Panc1 (cell line): ENCODE results near the gene SAMD4B. TPM values are rescaled to one million over a fixed set of nuclear protein-coding genes. Genes with fewer than 3 reads are reported as not detected.

Experiments
- ATAC-seq: fragments of 200-7000 bp; cut with Tn5 transposase; 2 replicates; pipeline ENCODE4 v1.9.1; 2020; ENCODE audit warnings: mild to moderate bottlenecking, moderate library complexity
- BruUV-seq: library from RNA; stranded (reverse); fragments of 400-500 nt; replicated peaks from 2 replicates; lab custom pipeline; 2021; lab: Mats Ljungman, UMichigan
- CTCF ChIA-PET: fragments of 300-600 bp; sonication (Branson Sonifier 250); formaldehyde crosslinking; loops from one replicate; lab custom pipeline; 2022; ENCODE audit warnings: antibody characterized with exemption; lab: Charles Lee
- POLR2A ChIA-PET: fragments of 300-600 bp; sonication (Branson Sonifier 250); formaldehyde crosslinking; loops from one replicate; lab custom pipeline; 2022; ENCODE audit warnings: antibody characterized with exemption; lab: Charles Lee
- DNase-seq: peaks from one replicate; pipeline ENCODE4 v3.0.0-alpha.2; 2010; ENCODE audit warnings: low read depth, low spot score
- H3K27ac ChIP-seq: 2 replicates; pipeline ENCODE4 v1.5.1; 2011; ENCODE audit warnings: mild to moderate bottlenecking, low read length, inconsistent platforms
- H3K27me3 ChIP-seq: fragments of 200-500 bp; sonication (Bioruptor generic); 2 replicates; pipeline ENCODE4 v1.6.0; 2014; ENCODE audit warnings: low read length, inconsistent platforms; ENCODE audit not compliant: control insufficient read depth, insufficient read depth
- H3K36me3 ChIP-seq: fragments of 200-500 bp; sonication (Bioruptor generic); 2 replicates; pipeline ENCODE4 v1.5.1; 2014; ENCODE audit warnings: inconsistent platforms, mild to moderate bottlenecking, low read length, moderate library complexity; ENCODE audit not compliant: control insufficient read depth, insufficient read depth
- H3K4me1 ChIP-seq: 2 replicates; pipeline ENCODE4 v1.5.1; 2011; ENCODE audit warnings: inconsistent platforms, mild to moderate bottlenecking, low read length, moderate library complexity; ENCODE audit not compliant: control insufficient read depth, insufficient read depth
- H3K4me3 ChIP-seq, 2 experiments: 2 replicates each; pipeline ENCODE4 v1.5.1; 2011 to 2012; ENCODE audit warnings: low read depth in 2 of 2, low read length in 2 of 2, mild to moderate bottlenecking in 2 of 2, inconsistent platforms in 1 of 2, moderate library complexity in 1 of 2
- H3K9me3 ChIP-seq: fragments of 200-500 bp; sonication (Bioruptor generic); 2 replicates; pipeline ENCODE4 v1.5.1; 2014; ENCODE audit warnings: low read depth, mild to moderate bottlenecking, inconsistent platforms, low read length, moderate library complexity; ENCODE audit not compliant: control insufficient read depth, insufficient read depth
- CTCF ChIP-seq: fragments of 450-650 bp; IDR thresholded peaks from 2 replicates; pipeline ENCODE4 v1.5.1; 2017; ENCODE audit warnings: mild to moderate bottlenecking
- POLR2AphosphoS5 ChIP-seq: IDR thresholded peaks from 2 replicates; pipeline ENCODE4 v1.6.1; 2012; ENCODE audit warnings: mild to moderate bottlenecking, low read depth, low read length, moderate library complexity
- REST ChIP-seq, 2 experiments: IDR thresholded peaks; 2 replicates each; pipeline ENCODE4 v1.6.1; 2011 to 2012; ENCODE audit warnings: low read depth in 2 of 2, control low read depth in 1 of 2, low read length in 1 of 2, mild to moderate bottlenecking in 1 of 2, moderate library complexity in 1 of 2; ENCODE audit not compliant: insufficient read depth in 1 of 2
- SIN3A ChIP-seq: IDR thresholded peaks from 2 replicates; pipeline ENCODE4 v1.6.1; 2012; ENCODE audit warnings: low read depth, mild to moderate bottlenecking, low read length, moderate library complexity, borderline replicate concordance; ENCODE audit not compliant: insufficient read depth
- TCF7L2 ChIP-seq: IDR thresholded peaks from 2 replicates; pipeline ENCODE4 v1.6.1; 2011; ENCODE audit warnings: mild to moderate bottlenecking, low read depth, low read length, inconsistent platforms
- in situ Hi-C: cut with HindIII; loops from 2 replicates; pipeline ENCODE4 v1.10.0; 2016; ENCODE audit warnings: low sequenced_read_pairs, low pct_unique_long_range_greater_than_20kb
- intact Hi-C: fragments of 100-400 bp; cut with micrococcal nuclease; formaldehyde crosslinking; loops from one replicate; pipeline ENCODE4 v1.10.0; 2022; ENCODE audit not compliant: unreplicated experiment
- total RNA-seq: library from RNA; stranded (reverse); gene quantifications from one replicate; pipeline ENCODE4 v1.2.1, GENCODE V29; 2021; ENCODE audit not compliant: unreplicated experiment

SAMD4B gene
- total RNA-seq, 1 experiment from 2014 or later: 1,339 TPM

- Histone ChIP-seq H3K9me3 (no peaks in the 10 kb centered on the region), H3K4me3 (no peak overlapping the region), H3K27me3 (no peaks in the 10 kb centered on the region), H3K36me3 (peaks cover 90% of the 10 kb centered on the region), H3K4me1 (peaks cover 21% of the 10 kb centered on the region), H3K27ac (no peak overlapping the region)
- BruUV-seq: no TSS peak
- 0 out of 2 replicates have a peak, but pooled peaks have one; percentile 4 for ATAC-seq
- TF ChIP-seq SIN3A (no peak), TCF7L2 (no peak), CTCF (no peak), REST (IDR thresholded peaks at IDR 0.05; ENCODE audit: insufficient read depth in 1 of 2, low read depth in 2 of 2, low read length in 1 of 2) (no peak), POLR2AphosphoS5 (no peak)
- ChIA-PET CTCF (interaction anchor here (0.6 to 3.0 kb wide), 9 partner anchors 9 to 527 kb away, joined by 3 to 20 read pairs (median 4); partner anchors contain the start of genes MED29, PAF1 and SAMD4B), POLR2A (interaction anchor here (0.6 to 2.3 kb wide), 13 partner anchors 9 to 836 kb away, joined by 3 to 14 read pairs (median 5); partner anchors contain the start of genes MED29, PAF1, RPS16 and SAMD4B)
- no peak for DNase-seq
- intact Hi-C loops: no loop called here
- in situ Hi-C loops: no loop called here
These were observed 39.8 kb downstream of the SAMD4B start for GRCh38 chr19:39381910-39382611.

GRCh38 chr19:39382991-39383828 lies 41.0 kb downstream of the SAMD4B start:
- intact Hi-C loops: no loop called here
- Histone ChIP-seq H3K27ac (no peak overlapping the region), H3K4me1 (peaks cover 23% of the 10 kb centered on the region), H3K36me3 (peaks cover 89% of the 10 kb centered on the region), H3K9me3 (no peaks in the 10 kb centered on the region), H3K27me3 (no peaks in the 10 kb centered on the region), H3K4me3 (no peak overlapping the region)
- TF ChIP-seq CTCF (no peak), POLR2AphosphoS5 (no peak), TCF7L2 (no peak), REST (IDR thresholded peaks at IDR 0.05; ENCODE audit: insufficient read depth in 1 of 2, low read depth in 2 of 2, low read length in 1 of 2) (no peak), SIN3A (no peak)
- ChIA-PET CTCF (interaction anchor here (0.7 to 3.0 kb wide), 9 partner anchors 8 to 421 kb away, joined by 3 to 20 read pairs (median 4); partner anchors contain the start of genes MED29, PAF1 and SAMD4B), POLR2A (interaction anchor here (0.6 to 2.3 kb wide), 19 partner anchors 8 to 722 kb away, joined by 3 to 14 read pairs (median 4); partner anchors contain the start of genes MED29, PAF1, RPS16 and SAMD4B)
- BruUV-seq: no TSS peak
- in situ Hi-C loops: no loop called here
- no peak for DNase-seq
- peak; percentile 1 for ATAC-seq
